Upper lobe of right lung (tissue), 1 donor: ENCODE measurements around the gene GRID2. TPM values are rescaled to one million over a fixed set of nuclear protein-coding genes. Genes with fewer than 3 reads are reported as not detected.

Experiments
- ATAC-seq: fragments of 200-7000 bp; cut with Tn5 transposase; one replicate; pipeline ENCODE4 v1.9.1; 2020; ENCODE audit warnings: mild to moderate bottlenecking, moderate library complexity
- DNase-seq: peaks from one replicate; pipeline ENCODE4 v3.0.0-alpha.2; 2020
- H3K27ac ChIP-seq: fragments of 200-600 bp; one replicate; pipeline ENCODE4 v1.8.0; 2022
- H3K27me3 ChIP-seq: fragments of 200-600 bp; one replicate; pipeline ENCODE4 v1.8.0; 2022; ENCODE audit warnings: mild to moderate bottlenecking
- H3K36me3 ChIP-seq: fragments of 200-600 bp; one replicate; pipeline ENCODE4 v1.8.0; 2022
- H3K4me1 ChIP-seq: fragments of 200-600 bp; one replicate; pipeline ENCODE4 v1.8.0; 2022
- H3K4me3 ChIP-seq: fragments of 200-600 bp; one replicate; pipeline ENCODE4 v1.8.0; 2022; ENCODE audit warnings: mild to moderate bottlenecking
- H3K9me3 ChIP-seq: fragments of 200-600 bp; one replicate; pipeline ENCODE4 v1.8.0; 2022
- CTCF ChIP-seq: fragments of 200-600 bp; IDR thresholded peaks from one replicate; pipeline ENCODE4 v1.8.0; 2022; ENCODE audit warnings: antibody characterized with exemption
- intact Hi-C: fragments of 100-400 bp; cut with DNase I; formaldehyde crosslinking; loops from one replicate; pipeline ENCODE4 v1.11.0; 2022
- total RNA-seq: library from RNA; stranded (reverse); fragmentation: NEBNext Ultra II Directional; extraction: Animal tissue kit (Norgen Biotek cat#: 25700); gene quantifications from one replicate; pipeline ENCODE4 v1.2.1, GENCODE V29; 2021
- donor health status: DM: no; HTN: yes; CAD: no; lungs with severe emphysema.

GRID2 gene
- total RNA-seq, 1 donor from 2014 or later = not detected

DNA sequence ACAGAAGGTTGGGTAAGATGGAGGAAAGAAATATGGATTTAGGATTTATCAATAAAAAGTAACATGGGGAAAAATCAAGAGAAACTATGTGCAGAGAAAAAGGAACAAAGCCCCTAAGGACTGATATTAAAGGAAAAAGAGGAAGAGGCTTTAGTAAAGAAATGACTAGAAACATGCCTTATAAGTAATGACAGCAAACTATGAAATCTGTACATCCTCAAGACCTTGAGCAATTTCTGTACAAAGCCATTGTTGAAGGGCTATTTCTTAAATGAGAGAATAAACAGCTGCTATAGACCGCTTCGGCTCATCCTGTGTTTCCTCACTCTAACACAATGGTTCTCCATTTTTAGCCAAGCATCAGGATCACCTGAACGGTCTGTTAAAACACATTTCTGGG, 1344.5 kb downstream of the GRID2 start:
- Histone ChIP-seq H3K27me3 (no peaks in the 10 kb centered on the region), H3K4me3 (no peak overlapping the region), H3K9me3 (no peaks in the 10 kb centered on the region), H3K27ac (no peak overlapping the region), H3K36me3 (no peaks in the 10 kb centered on the region), H3K4me1 (no peaks in the 10 kb centered on the region)
- intact Hi-C loops = no loop called here
- no peak for TF ChIP-seq CTCF
- ATAC-seq (no peak), DNase-seq (no peak)

GRCh38 chr4:93649828-93650227, 1346.1 kb downstream of the GRID2 start:
- ATAC-seq (no peak), DNase-seq (no peak)
- intact Hi-C loops = no loop called here
- no peak overlapping the region for H3K4me3 ChIP-seq
- no peaks in the 10 kb centered on the region for H3K4me1 ChIP-seq
- H3K36me3 ChIP-seq = no peaks in the 10 kb centered on the region
- no peak overlapping the region for H3K27ac ChIP-seq
- no peaks in the 10 kb centered on the region for H3K27me3 ChIP-seq
- no peak for TF ChIP-seq CTCF
- no peaks in the 10 kb centered on the region for H3K9me3 ChIP-seq

DNA sequence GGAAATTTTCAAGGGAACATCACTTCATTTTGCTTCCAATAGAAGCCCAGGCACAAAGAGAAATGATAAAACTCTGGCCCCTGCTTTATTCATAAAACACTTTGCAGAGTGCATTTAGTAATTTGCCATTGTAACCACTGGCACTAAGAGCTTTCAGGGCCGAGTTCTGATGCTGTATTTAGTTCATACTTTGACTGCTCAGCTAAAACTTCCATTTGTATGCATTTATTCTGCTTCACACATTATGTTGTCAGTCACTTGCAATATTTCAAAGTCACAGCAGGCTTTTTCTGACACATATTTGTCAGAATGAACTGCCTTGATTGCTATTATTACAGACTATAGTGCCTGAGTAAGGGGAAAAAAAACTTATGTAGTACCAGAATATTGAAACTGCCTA, 1350.4 kb downstream of the GRID2 start:
- no peak for TF ChIP-seq CTCF
- no peak for DNase-seq

DNA sequence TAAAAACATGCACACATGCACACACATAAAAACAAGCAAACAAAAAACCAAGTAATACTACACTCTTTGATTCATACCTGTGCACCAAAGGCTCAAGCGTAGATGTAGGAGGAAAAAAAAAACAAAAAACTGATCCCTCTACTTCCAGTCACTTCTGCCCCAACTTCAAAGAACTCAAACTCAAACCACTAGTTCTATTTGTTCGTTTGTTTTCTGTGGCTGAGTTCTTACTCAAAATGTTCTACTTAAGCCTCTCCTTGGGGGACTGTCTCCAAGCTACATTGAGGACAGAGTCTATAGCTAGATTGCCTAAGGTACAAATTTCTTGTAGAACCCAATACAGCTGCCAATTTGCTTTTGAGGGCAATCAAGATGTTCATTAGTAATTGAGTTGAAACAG, 1353.8 kb downstream of the GRID2 start:
- Histone ChIP-seq H3K27me3 (no peaks in the 10 kb centered on the region), H3K4me1 (no peaks in the 10 kb centered on the region), H3K9me3 (no peaks in the 10 kb centered on the region), H3K4me3 (no peak overlapping the region), H3K27ac (no peak overlapping the region), H3K36me3 (no peaks in the 10 kb centered on the region)
- no peak for ATAC-seq
- no peak for DNase-seq
- intact Hi-C loops = no loop called here
- TF ChIP-seq CTCF = no peak

More for the DNA sequence above, 1350.4 kb downstream of the GRID2 start:
- no peak for ATAC-seq
- intact Hi-C loops = no loop called here
- Histone ChIP-seq H3K27ac (no peak overlapping the region), H3K36me3 (no peaks in the 10 kb centered on the region), H3K27me3 (no peaks in the 10 kb centered on the region), H3K9me3 (no peaks in the 10 kb centered on the region), H3K4me3 (no peak overlapping the region), H3K4me1 (no peaks in the 10 kb centered on the region)

GRCh38 chr4:93658443-93658842, 1354.7 kb downstream of the GRID2 start:
- DNase-seq (no peak), ATAC-seq (no peak)
- TF ChIP-seq CTCF = no peak
- Histone ChIP-seq H3K4me3 (no peak overlapping the region), H3K27me3 (no peaks in the 10 kb centered on the region), H3K36me3 (no peaks in the 10 kb centered on the region), H3K27ac (no peak overlapping the region), H3K9me3 (no peaks in the 10 kb centered on the region), H3K4me1 (no peaks in the 10 kb centered on the region)
- intact Hi-C loops = no loop called here

GRCh38 chr4:93659629-93660028, 1355.9 kb downstream of the GRID2 start:
- Histone ChIP-seq H3K9me3 (no peaks in the 10 kb centered on the region), H3K27me3 (no peaks in the 10 kb centered on the region), H3K27ac (no peak overlapping the region), H3K4me3 (no peak overlapping the region), H3K4me1 (no peaks in the 10 kb centered on the region), H3K36me3 (no peaks in the 10 kb centered on the region)
- intact Hi-C loops = no loop called here
- ATAC-seq (no peak), DNase-seq (no peak)
- TF ChIP-seq CTCF = no peak
